HG03064 (cell line): Measurements from ENCODE around the gene SMCO1.
"Not testable (repeated sequence)": the region's sequence is repeated elsewhere in the genome, so short reads cannot be mapped to it uniquely, and the experiment has no call there.

Source experiments
- ATAC-seq: cut with Tn5 transposase; IDR thresholded peaks from one replicate; pipeline ENCODE4 v1.9.1; 2021; ENCODE audit warnings: low read depth; ENCODE audit not compliant: unreplicated experiment

The SMCO1 gene

DNA sequence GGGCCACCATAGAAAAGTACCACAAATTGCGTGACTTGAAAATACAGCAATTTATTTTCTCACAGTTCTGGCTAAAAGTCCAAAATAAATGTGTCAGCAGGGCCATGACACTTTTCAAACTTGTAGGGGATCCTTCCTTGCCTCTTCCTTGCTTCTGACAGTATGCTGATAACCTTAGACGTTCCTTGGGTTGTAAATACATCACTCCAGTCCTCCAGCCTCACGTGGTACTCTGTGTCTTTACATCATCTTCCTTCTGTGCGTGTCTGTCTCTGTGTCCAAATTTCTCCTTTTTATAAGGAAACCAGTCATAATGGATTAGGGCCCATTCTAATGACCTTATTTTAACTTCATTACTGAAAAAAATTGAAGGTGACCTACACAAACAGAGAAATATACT, 19.0 kb downstream of the SMCO1 start:
- no peak for ATAC-seq

DNA sequence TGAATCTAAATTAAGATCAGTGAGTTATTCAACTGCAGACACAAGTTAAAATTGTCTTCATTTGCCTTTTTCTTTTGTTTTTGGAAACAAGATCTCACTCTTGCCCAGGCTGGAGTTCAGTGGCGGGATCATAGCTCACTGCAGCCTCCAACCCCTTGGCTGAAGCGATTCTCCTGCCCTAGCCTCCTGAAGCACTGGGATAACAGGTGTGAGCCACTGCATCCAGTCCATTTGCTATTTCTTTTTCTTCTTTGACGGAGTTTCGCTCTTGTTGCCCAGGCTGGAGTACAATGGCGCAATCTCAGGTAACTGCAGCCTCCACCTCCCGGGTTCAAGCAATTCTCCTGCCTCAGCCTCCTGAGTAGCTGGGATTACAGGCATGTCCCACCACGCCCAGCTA, 21.9 kb downstream of the SMCO1 start:
- no peak for ATAC-seq

DNA sequence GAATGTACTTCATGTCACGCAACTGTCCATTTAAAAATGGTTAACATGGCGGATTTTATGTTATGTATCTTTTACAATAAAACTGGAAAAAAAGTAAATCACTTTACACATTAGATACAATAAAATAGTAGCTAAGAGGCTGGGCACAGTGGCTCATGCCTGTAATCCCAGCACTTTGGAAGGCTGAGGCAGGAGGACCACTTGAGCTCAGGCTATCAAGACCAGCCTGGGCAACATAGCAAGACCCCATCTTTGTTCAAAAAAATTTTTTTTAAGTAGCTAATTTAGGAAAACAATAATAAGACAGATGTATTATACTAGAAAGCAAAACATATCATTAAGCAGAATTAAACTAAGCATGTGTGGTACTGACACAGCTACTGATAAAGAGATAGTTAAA, 23.1 kb downstream of the SMCO1 start:
- no peak for ATAC-seq

DNA sequence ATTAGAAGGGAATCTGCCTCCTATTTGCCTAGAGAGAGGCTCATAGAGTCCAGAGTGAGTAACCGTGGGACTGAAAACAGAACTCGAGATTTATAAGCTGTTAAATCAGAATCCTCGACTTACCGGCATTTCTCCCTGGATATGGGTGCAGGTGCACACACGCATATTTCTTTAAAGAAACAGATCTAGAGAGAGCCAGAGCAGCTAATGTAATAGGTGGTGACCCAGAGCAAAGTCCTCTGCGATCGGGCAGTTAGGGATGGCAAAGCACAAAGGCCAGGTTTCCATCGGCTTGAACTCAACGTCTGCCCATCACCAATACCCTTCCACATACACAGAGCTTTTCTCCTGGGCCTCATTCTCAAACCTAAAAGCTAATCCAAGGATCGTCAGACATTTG, 25.4 kb downstream of the SMCO1 start:
- ATAC-seq: no peak

DNA sequence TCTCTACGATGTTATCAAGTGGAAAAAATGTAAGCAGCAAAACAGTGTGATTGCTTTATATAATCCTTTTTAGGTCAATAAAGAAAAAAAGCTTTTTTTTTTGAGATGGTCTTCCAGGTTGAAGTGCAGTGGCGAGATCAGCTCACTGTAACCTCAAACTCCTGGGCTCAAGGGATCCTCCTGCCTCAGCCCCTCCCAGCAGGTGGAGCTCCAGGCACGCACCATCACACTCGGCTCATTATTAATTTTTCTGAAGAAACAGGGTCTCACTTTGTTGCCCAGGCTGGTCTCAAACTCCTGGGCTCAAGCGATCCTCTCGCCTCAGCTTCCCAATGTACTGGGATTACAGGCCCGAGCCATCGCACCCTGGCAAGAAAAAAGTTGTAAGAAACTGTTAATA, 28.9 kb downstream of the SMCO1 start:
- no peak for ATAC-seq

DNA sequence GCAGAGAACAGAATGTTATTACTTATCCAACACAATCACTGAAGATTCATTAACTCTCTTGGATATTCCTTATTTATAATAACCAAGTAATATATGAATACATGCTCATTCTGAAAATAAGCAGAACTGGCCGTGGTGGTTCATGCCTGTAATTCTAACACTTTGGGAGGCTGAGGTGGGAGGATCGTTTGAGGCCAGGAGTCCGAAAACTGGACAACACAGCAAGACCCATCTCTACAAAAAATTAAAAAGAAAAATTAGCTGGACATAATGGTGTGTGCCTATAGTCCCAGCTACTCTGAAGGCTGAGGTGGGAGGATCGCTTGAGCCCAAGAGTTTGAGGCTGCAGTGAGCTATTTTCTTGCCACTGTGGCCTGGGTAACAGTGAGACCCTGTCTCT, 37.5 kb downstream of the SMCO1 start:
- no peak for ATAC-seq

DNA sequence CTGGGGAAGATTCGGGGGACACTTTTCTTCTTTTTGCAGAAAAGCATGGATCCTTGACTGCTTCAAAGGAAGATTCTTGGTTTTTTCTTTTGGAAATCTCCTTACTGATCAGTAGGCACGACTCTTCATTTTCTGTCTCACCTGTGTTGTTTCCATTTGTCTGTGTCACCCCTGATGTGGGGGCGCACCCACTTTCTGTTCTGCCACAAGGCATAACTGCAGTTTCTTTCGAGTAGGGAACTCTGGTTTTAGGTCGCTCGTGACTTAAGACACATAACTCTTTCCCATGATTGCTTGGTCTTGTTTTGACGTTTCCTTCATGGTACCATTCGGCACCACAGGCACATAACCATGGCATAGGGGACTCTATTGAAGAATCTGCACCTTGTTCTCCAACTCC, 42.9 kb downstream of the SMCO1 start:
- no peak for ATAC-seq

DNA sequence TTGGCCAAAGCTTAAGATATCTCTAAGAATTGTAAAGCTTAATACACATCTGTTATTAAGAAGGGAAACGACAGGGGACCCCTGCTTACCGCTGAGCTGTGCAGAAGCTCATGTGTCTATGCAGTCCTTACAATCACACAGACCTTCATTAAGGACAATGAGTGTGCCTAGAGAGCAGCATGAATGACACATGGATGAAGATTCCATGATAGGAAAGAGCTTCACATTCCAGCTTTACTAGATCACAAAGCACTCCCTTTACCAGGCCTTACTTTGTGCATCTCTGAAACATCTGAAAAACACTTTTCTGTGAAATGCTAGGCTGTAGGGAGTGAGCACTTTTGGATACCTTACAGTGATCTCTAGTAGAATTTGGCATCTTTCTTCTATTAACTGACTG, 43.6 kb downstream of the SMCO1 start:
- no peak for ATAC-seq

DNA sequence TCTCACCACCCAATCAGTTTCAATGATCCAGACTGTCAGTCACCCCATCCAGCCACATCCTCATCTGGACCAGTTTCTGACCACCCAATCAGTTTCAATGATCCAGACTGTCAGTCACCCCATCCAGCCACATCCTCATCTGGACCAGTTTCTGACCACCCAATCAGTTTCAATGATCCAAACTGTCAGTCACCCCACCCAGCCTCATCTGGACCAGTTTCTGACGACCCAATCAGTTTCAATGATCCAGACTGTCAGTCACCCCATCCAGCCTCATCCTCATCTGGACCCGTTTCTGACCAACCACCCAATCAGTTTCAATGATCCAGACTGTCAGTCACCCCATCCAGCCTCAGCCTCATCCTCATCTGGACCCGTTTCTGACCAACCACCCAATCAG, 45.0 kb downstream of the SMCO1 start:
- ATAC-seq: not testable (repeated sequence)

DNA sequence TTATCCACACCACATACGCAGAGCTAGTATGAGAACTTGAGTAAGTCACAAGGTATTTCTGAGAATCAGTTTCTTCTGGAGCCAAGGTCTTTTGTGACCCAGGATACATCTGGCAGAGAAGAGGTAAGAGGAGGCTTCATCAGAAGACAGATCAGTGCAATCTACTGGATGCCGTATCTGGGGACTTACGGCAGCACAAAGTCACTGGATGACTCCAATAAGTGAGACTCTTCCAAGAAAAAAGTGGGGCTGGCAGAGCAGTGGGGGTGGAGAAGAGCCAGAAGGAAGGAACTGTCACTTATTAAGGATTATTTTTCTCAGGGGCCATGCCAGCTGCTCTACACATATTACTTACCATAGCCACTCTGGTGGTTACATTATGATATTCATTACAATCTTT, 51.3 kb downstream of the SMCO1 start:
- no peak for ATAC-seq

DNA sequence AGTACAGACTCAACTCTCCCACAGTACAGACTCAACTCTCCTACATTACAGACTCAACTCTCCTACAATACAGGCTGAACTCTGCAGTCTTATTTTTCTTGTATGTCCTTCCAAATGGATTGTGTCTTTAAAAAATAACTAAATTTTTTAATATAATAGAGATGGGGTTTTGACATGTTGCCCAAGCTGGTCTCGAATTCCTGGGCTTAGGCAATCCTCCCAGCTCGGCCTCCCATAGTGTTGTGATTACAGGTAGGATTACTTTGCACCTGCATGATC, 51.7 kb downstream of the SMCO1 start:
- ATAC-seq: no peak

DNA sequence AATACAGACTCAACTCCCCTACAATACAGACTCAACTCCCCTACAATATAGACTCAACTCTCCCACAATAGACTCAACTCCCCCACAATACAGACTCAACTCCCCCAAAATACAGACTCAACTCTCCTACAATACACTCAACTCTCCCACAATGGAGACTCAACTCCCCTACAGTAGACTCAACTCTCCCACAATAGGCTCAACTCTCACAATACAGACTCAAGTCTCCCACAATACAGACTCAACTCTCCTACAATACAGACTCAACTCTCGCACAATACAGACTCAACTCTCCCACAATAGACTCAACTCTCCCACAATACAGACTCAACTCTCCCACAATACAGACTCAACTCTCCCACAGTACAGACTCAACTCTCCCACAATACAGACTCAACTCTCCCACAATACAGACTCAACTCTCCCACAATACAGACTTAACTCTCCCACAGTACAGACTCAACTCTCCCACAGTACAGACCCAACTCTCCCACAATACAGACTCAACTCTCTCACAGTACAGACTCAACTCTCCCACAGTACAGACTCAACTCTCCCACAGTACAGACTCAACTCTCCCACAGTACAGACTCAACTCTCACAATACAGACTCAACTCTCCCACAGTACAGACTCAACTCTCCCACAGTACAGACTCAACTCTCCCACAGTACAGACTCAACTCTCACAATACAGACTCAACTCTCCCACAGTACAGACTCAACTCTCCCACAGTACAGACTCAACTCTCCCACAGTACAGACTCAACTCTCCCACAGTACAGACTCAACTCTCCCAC, 52.3 kb downstream of the SMCO1 start:
- not testable (repeated sequence) for ATAC-seq

DNA sequence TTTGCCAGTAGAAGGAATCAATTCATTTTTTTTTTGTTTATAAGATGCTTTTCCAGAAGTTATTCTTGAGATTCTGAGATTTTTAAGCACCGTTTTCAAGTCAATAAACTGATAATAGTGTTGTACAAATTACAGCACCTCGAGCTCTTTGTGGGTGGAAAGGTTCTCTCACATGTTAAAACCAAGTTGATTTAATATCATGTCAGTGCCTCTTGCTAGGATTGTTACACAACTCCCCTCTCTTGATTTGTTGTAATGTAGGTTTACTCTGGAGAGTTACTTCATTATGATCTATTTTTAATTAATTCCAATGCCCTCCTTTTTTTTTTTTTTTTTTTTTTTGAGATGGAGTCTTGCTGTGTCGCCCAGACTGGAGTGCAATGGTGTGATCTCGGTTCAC, 57.1 kb downstream of the SMCO1 start:
- no peak for ATAC-seq

DNA sequence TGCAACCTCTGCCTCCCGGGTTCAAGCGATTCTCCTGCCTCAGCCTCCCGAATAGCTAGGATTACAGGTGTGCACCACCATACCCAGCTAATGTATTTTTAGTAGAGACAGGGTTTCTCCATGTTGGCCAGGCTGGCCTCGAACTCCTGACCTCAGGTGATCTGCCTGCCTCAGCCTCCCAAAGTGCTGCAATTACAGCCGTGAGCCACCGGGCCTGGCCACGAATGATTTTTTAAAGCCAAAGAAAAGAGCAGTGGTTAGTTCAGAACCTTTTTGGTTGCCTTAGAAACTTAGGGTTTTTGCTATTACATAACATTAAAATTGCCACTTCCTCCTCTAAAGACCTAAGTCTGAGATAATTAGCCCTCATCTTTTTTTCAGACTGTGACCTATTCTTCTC, 57.7 kb downstream of the SMCO1 start:
- not testable (repeated sequence) for ATAC-seq
